Sigmoid colon (tissue), 4 donors: Measurements from ENCODE around the gene EMP2.

Experiments
- CTCF ChIP-seq, 4 experiments: fragments of 450-650 bp in 3 of 4; fragments of 200-600 bp in 1 of 4; IDR thresholded peaks; one replicate each; pipeline ENCODE4 v1.5.1; 2016 to 2019; ENCODE audit warnings: antibody characterized with exemption in 4 of 4, mild to moderate bottlenecking in 3 of 4, moderate library complexity in 2 of 4
- EP300 ChIP-seq, 4 donors: sonication (generic); formaldehyde crosslinking; IDR thresholded peaks; one replicate each; pipeline ENCODE4 v1.6.1; 2017; ENCODE audit warnings: antibody characterized with exemption in 4 of 4
- POLR2A ChIP-seq, 2 donors: fragments of 450-650 bp; IDR thresholded peaks; one replicate each; pipeline ENCODE4 v1.6.1; 2016; ENCODE audit warnings: antibody characterized with exemption in 2 of 2, mild to moderate bottlenecking in 2 of 2, moderate library complexity in 2 of 2
- POLR2AphosphoS5 ChIP-seq, 4 donors: sonication (generic); formaldehyde crosslinking; IDR thresholded peaks; one replicate each; pipeline ENCODE4 v1.6.1; 2017; ENCODE audit warnings: antibody characterized with exemption in 4 of 4

DNA sequence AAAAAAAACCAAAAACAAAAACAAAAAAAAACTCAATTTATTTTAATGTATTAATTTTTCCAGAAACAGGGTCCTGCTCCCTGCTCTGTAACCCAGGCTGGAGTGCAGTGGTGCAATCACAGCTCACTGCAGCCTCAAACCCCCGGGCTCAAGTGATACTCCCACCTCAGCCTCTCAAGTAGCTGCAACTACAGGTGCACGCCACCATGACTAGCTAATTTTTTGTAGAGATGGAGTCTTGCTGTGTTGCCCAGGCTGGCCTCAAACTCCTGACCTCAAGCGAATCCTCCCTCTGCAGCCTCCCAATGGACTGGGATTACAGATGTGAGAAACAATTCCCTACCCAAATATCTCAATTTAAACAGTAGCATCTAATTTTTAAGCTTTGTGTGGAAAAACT, 25.2 kb upstream of the EMP2 start:
- no peak for TF ChIP-seq POLR2A (IDR thresholded peaks at IDR 0.05)
- no peak for TF ChIP-seq EP300 (IDR thresholded peaks at IDR 0.05)
- no peak for TF ChIP-seq CTCF (IDR thresholded peaks at IDR 0.05)
- no peak for TF ChIP-seq POLR2AphosphoS5 (IDR thresholded peaks at IDR 0.05)
